H9 (cell line): ENCODE results near the gene EPHA4. TPM values are rescaled to one million over a fixed set of nuclear protein-coding genes. Genes with fewer than 3 reads are reported as not detected.

Experiments used
- DNase-seq: peaks from one replicate; pipeline ENCODE4 v3.0.0-alpha.2; 2017
- H2AFZ ChIP-seq: one replicate; pipeline ENCODE4 v1.6.1; 2013; ENCODE audit warnings: mild to moderate bottlenecking, low read length, control low read depth, moderate library complexity
- H2AK5ac ChIP-seq: 2 replicates; pipeline ENCODE4 v1.6.1; 2013; ENCODE audit warnings: low read length, control low read depth, mixed read lengths; ENCODE audit not compliant: insufficient read length
- H2BK120ac ChIP-seq: one replicate; pipeline ENCODE4 v1.6.1; 2013; ENCODE audit warnings: low read depth, mild to moderate bottlenecking, low read length, control low read depth, inconsistent platforms; ENCODE audit not compliant: poor library complexity, severe bottlenecking
- H2BK12ac ChIP-seq: 2 replicates; pipeline ENCODE4 v1.6.1; 2013; ENCODE audit warnings: low read length, control low read depth, mixed read lengths, low read depth; ENCODE audit not compliant: insufficient read length
- H2BK15ac ChIP-seq: 2 replicates; pipeline ENCODE4 v1.6.1; 2013; ENCODE audit warnings: low read depth, low read length, control low read depth
- H2BK20ac ChIP-seq: one replicate; pipeline ENCODE4 v1.6.1; 2013; ENCODE audit warnings: low read depth, mild to moderate bottlenecking, low read length, control low read depth, inconsistent platforms; ENCODE audit not compliant: poor library complexity, severe bottlenecking
- H2BK5ac ChIP-seq: 2 replicates; pipeline ENCODE4 v1.6.1; 2013; ENCODE audit warnings: low read length, control low read depth, mixed read lengths; ENCODE audit not compliant: insufficient read length
- H3K14ac ChIP-seq: 2 replicates; pipeline ENCODE4 v1.6.1; 2013; ENCODE audit warnings: low read length, control low read depth; ENCODE audit not compliant: insufficient read depth
- H3K18ac ChIP-seq: 2 replicates; pipeline ENCODE4 v1.6.1; 2013; ENCODE audit warnings: low read depth, mild to moderate bottlenecking, mixed read lengths, low read length, control low read depth; ENCODE audit not compliant: insufficient read length
- H3K23ac ChIP-seq: 2 replicates; pipeline ENCODE4 v1.6.1; 2013; ENCODE audit warnings: low read length, control low read depth, mixed read lengths, low read depth; ENCODE audit not compliant: insufficient read length
- H3K23me2 ChIP-seq: 2 replicates; pipeline ENCODE4 v1.6.1; 2013; ENCODE audit warnings: low read depth, mild to moderate bottlenecking, mixed read lengths, low read length, control low read depth; ENCODE audit not compliant: insufficient read length, poor library complexity, severe bottlenecking
- H3K27ac ChIP-seq: 2 replicates; pipeline ENCODE4 v1.5.1; 2013; ENCODE audit warnings: low read length, control low read depth, mixed read lengths, low read depth; ENCODE audit not compliant: insufficient read length
- H3K27me3 ChIP-seq: 2 replicates; pipeline ENCODE4 v1.6.1; 2013; ENCODE audit warnings: low read length, control low read depth, inconsistent platforms; ENCODE audit not compliant: insufficient read depth
- H3K4ac ChIP-seq: 2 replicates; pipeline ENCODE4 v1.6.1; 2013; ENCODE audit warnings: low read depth, mild to moderate bottlenecking, control low read depth, inconsistent platforms, low read length, moderate library complexity
- H3K4me1 ChIP-seq: 2 replicates; pipeline ENCODE4 v1.6.1; 2013; ENCODE audit warnings: low read length, control low read depth, inconsistent platforms; ENCODE audit not compliant: insufficient read depth
- H3K4me2 ChIP-seq: 2 replicates; pipeline ENCODE4 v1.6.1; 2013; ENCODE audit warnings: low read length, control low read depth, mixed read lengths; ENCODE audit not compliant: insufficient read length, insufficient read depth
- H3K56ac ChIP-seq: 2 replicates; pipeline ENCODE4 v1.6.1; 2013; ENCODE audit warnings: low read depth, mild to moderate bottlenecking, mixed read lengths, low read length, control low read depth; ENCODE audit not compliant: insufficient read length
- H3K79me1 ChIP-seq: 2 replicates; pipeline ENCODE4 v1.6.1; 2013; ENCODE audit warnings: low read depth, mild to moderate bottlenecking, moderate library complexity, low read length, control low read depth, inconsistent platforms; ENCODE audit not compliant: insufficient read depth, poor library complexity, severe bottlenecking
- H3K79me2 ChIP-seq: 2 replicates; pipeline ENCODE4 v1.6.1; 2013; ENCODE audit warnings: low read length, control low read depth, inconsistent platforms; ENCODE audit not compliant: insufficient read depth
- H3K9ac ChIP-seq: 2 replicates; pipeline ENCODE4 v1.6.1; 2013; ENCODE audit warnings: low read length, control low read depth, mixed read lengths; ENCODE audit not compliant: insufficient read length; ENCODE audit errors: extremely low read depth
- H3K9me3 ChIP-seq: one replicate; pipeline ENCODE4 v1.6.1; 2013; ENCODE audit warnings: low read depth, low read length, inconsistent platforms; ENCODE audit not compliant: control insufficient read depth
- H3T11ph ChIP-seq: one replicate; pipeline ENCODE4 v1.6.1; 2013; ENCODE audit warnings: mild to moderate bottlenecking, low read length, control low read depth, inconsistent platforms
- H4K20me1 ChIP-seq: one replicate; pipeline ENCODE4 v1.6.1; 2013; ENCODE audit not compliant: control insufficient read depth, insufficient read length, insufficient read depth
- H4K5ac ChIP-seq: 2 replicates; pipeline ENCODE4 v1.6.1; 2013; ENCODE audit warnings: low read depth, mild to moderate bottlenecking, mixed read lengths, low read length, control low read depth; ENCODE audit not compliant: insufficient read length
- H4K8ac ChIP-seq: replicated peaks from 2 replicates; pipeline ENCODE4 v1.6.1; 2013; ENCODE audit warnings: low read length, control low read depth, mixed read lengths, low read depth; ENCODE audit not compliant: insufficient read length
- H4K91ac ChIP-seq: 2 replicates; pipeline ENCODE4 v1.6.1; 2013; ENCODE audit warnings: low read depth, mild to moderate bottlenecking, moderate library complexity, mixed read lengths, low read length, control low read depth; ENCODE audit not compliant: insufficient read length
- H3K27ac Mint-ChIP-seq, 3 experiments: 2 replicates in 2 of 3; 3 replicates in 1 of 3; pipeline ENCODE4 v1.8.0; 2020 to 2021; ENCODE audit warnings: mixed read lengths in 3 of 3, mild to moderate bottlenecking in 1 of 3, moderate library complexity in 1 of 3
- H3K27me3 Mint-ChIP-seq: 2 replicates; pipeline ENCODE4 v1.8.0; 2021; ENCODE audit warnings: low read depth, mild to moderate bottlenecking, moderate library complexity, mixed read lengths
- H3K36me3 Mint-ChIP-seq, 3 experiments: 2 replicates in 2 of 3; 3 replicates in 1 of 3; pipeline ENCODE4 v1.8.0; 2020 to 2021; ENCODE audit warnings: low read depth in 3 of 3, mixed read lengths in 3 of 3; ENCODE audit not compliant: insufficient read depth in 1 of 3
- H3K4me1 Mint-ChIP-seq, 2 experiments: 2 replicates each; pipeline ENCODE4 v1.8.0; 2020; ENCODE audit warnings: mixed read lengths in 2 of 2
- H3K4me3 Mint-ChIP-seq, 2 experiments: 2 replicates in 1 of 2; 3 replicates in 1 of 2; pipeline ENCODE4 v1.8.0; 2020 to 2021; ENCODE audit warnings: mild to moderate bottlenecking in 2 of 2, mixed read lengths in 2 of 2, moderate library complexity in 1 of 2
- H3K9me3 Mint-ChIP-seq, 2 experiments: 2 replicates in 1 of 2; 3 replicates in 1 of 2; pipeline ENCODE4 v1.8.0; 2020; ENCODE audit warnings: mild to moderate bottlenecking in 2 of 2, mixed read lengths in 2 of 2, moderate library complexity in 1 of 2
- CTCF ChIP-seq: fragments of 200-600 bp; sonication (generic); conservative IDR thresholded peaks from 3 replicates; pipeline ENCODE4 v1.8.0; 2021; ENCODE audit warnings: antibody characterized with exemption, mild to moderate bottlenecking
- WGBS: extraction: QIAGEN DNeasy Blood & Tissue Kit; methylation state at CpG from one replicate; pipeline ENCODE4 v1.1.7; 2013; ENCODE audit warnings: missing lambda C conversion rate, low lambda C conversion rate, mixed read lengths; ENCODE audit not compliant: insufficient read length; ENCODE audit errors: extremely low coverage; 5-methylcytosine and 5-hydroxymethylcytosine counted together
- total RNA-seq: library from RNA; stranded (reverse); gene quantifications from 2 replicates; pipeline ENCODE4 v1.2.1, GENCODE V29; 2021

Gene EPHA4
- total RNA-seq, 1 experiment from 2014 or later, result 25.1 TPM

- Histone ChIP-seq H3K56ac (no peak overlapping the region), H2BK12ac (no peak overlapping the region), H4K5ac (no peak overlapping the region), H3K9ac (no peak overlapping the region), H4K91ac (no peak overlapping the region), H4K20me1 (no peaks in the 10 kb centered on the region), H4K8ac (no peak overlapping the region), H3K18ac (no peak overlapping the region), H3K4me1 (no peaks in the 10 kb centered on the region), H2BK120ac (no peak overlapping the region), H3K23me2 (no peaks in the 10 kb centered on the region), H2BK5ac (no peak overlapping the region), H2AFZ (no peak overlapping the region), H3K9me3 (no peaks in the 10 kb centered on the region), H3K27me3 (no peaks in the 10 kb centered on the region), H2AK5ac (no peak overlapping the region), H3K79me1 (no peaks in the 10 kb centered on the region), H3K23ac (no peak overlapping the region), H2BK20ac (no peak overlapping the region), H2BK15ac (no peak overlapping the region), H3T11ph (no peak overlapping the region), H3K14ac (no peak overlapping the region), H3K4ac (no peak overlapping the region), H3K4me2 (no peak overlapping the region), H3K27ac (no peak overlapping the region), H3K79me2 (no peaks in the 10 kb centered on the region)
- H3K27me3 Mint-ChIP-seq, result no peaks in the 10 kb centered on the region
- no peak for DNase-seq
- TF ChIP-seq CTCF, result no peak
- no peak overlapping the region for H3K27ac Mint-ChIP-seq
- H3K9me3 Mint-ChIP-seq, result no peaks in the 10 kb centered on the region
- WGBS, result no CpG with 5 or more reads among the region's 3 CpGs
- no peak overlapping the region for H3K4me3 Mint-ChIP-seq
- H3K36me3 Mint-ChIP-seq, result peaks cover 6 to 44% (median 13%) of the 10 kb centered on the region in 3 experiments
- peaks cover 29 to 32% of the 10 kb centered on the region in 2 experiments for H3K4me1 Mint-ChIP-seq
Measured at GRCh38 chr2:221431477-221431876, 140.6 kb downstream of the EPHA4 start.
